Measurements from ENCODE around the gene CRYBA4. TPM values are rescaled to one million over a fixed set of nuclear protein-coding genes. Genes with fewer than 3 reads are reported as not detected.

The CRYBA4 gene
- total and polyA plus RNA-seq, 4 donors, result not detected

GRCh38 chr22:26648528-26649388 lies 27.0 kb downstream of the CRYBA4 start:
- Histone ChIP-seq H3K36me3 (ENCODE audit: control insufficient read depth in 4 of 4, insufficient read depth in 3 of 4, low read depth in 1 of 4, low read length in 3 of 4) (no peaks in the 10 kb centered on the region), H3K4me3 (ENCODE audit: low read depth in 1 of 3, low read length in 3 of 3) (no peak overlapping the region), H3K27ac (ENCODE audit: low read depth in 1 of 2, low read length in 2 of 2) (no peak overlapping the region), H3K9ac (ENCODE audit: low read depth in 1 of 2, low read length in 2 of 2) (no peak overlapping the region), H3K4me1 (ENCODE audit: control insufficient read depth in 4 of 4, insufficient read depth in 4 of 4, low read length in 3 of 4) (peaks cover 0 to 10% (median under 1%) of the 10 kb centered on the region in 4 donors), H3K9me3 (ENCODE audit: control insufficient read depth in 4 of 4, low read length in 3 of 4) (no peaks in the 10 kb centered on the region), H3K27me3 (ENCODE audit: control insufficient read depth in 4 of 4, insufficient read depth in 4 of 4, low read length in 3 of 4) (peaks cover 0 to 2% (median 0%) of the 10 kb centered on the region in 4 donors)
- WGBS, result 76% methylated on average over 6 of the region's 6 CpGs
- TF ChIP-seq RXRA (IDR thresholded peaks at IDR 0.05) (no peak), FOXA1 (IDR thresholded peaks at IDR 0.05) (no peak), ZBTB33 (IDR thresholded peaks at IDR 0.05) (no peak), REST (IDR thresholded peaks at IDR 0.05) (no peak), TAF1 (conservative IDR thresholded peaks at IDR 0.05) (no peak), HNF4A (conservative IDR thresholded peaks at IDR 0.05) (no peak), NR2F2 (IDR thresholded peaks at IDR 0.05) (no peak)
- DNase-seq (ENCODE audit: low spot score), result no peak

GRCh38 chr22:26650722-26651421 lies 29.1 kb downstream of the CRYBA4 start:
- DNase-seq (ENCODE audit: low spot score), result no peak
- H3K9ac ChIP-seq (ENCODE audit: low read depth in 1 of 2, low read length in 2 of 2), result no peak overlapping the region
- H3K27me3 ChIP-seq (ENCODE audit: control insufficient read depth in 4 of 4, insufficient read depth in 4 of 4, low read length in 3 of 4), result peaks cover 0 to 2% (median 0%) of the 10 kb centered on the region in 4 donors
- 76% methylated on average over 6 of the region's 6 CpGs for WGBS
- H3K9me3 ChIP-seq (ENCODE audit: control insufficient read depth in 4 of 4, low read length in 3 of 4), result no peaks in the 10 kb centered on the region
- H3K4me3 ChIP-seq (ENCODE audit: low read depth in 1 of 3, low read length in 3 of 3), result no peak overlapping the region
- no peak overlapping the region for H3K27ac ChIP-seq (ENCODE audit: low read depth in 1 of 2, low read length in 2 of 2)
- peaks cover 0 to 2% (median 0%) of the 10 kb centered on the region in 4 donors for H3K4me1 ChIP-seq (ENCODE audit: control insufficient read depth in 4 of 4, insufficient read depth in 4 of 4, low read length in 3 of 4)
- no peaks in the 10 kb centered on the region for H3K36me3 ChIP-seq (ENCODE audit: control insufficient read depth in 4 of 4, insufficient read depth in 3 of 4, low read depth in 1 of 4, low read length in 3 of 4)
- TF ChIP-seq RXRA (IDR thresholded peaks at IDR 0.05), result no peak
- no peak for TF ChIP-seq SP1 (IDR thresholded peaks at IDR 0.05)
- TF ChIP-seq FOXA2 (IDR thresholded peaks at IDR 0.05), result no peak
- TF ChIP-seq CTCF (IDR thresholded peaks at IDR 0.05; ENCODE audit: low read depth, low read length, missing input control), result no peak
- TF ChIP-seq RAD21 (IDR thresholded peaks at IDR 0.05), result no peak
- TF ChIP-seq ZBTB33 (IDR thresholded peaks at IDR 0.05), result no peak
- TF ChIP-seq ATF3 (IDR thresholded peaks at IDR 0.05), result no peak
- TF ChIP-seq TAF1 (conservative IDR thresholded peaks at IDR 0.05), result no peak
- no peak for TF ChIP-seq YY1 (IDR thresholded peaks at IDR 0.05)
- TF ChIP-seq EGR1 (IDR thresholded peaks at IDR 0.05; ENCODE audit: low read depth in 2 of 2), result no peak
- TF ChIP-seq HNF4G (IDR thresholded peaks at IDR 0.05), result no peak
- TF ChIP-seq JUND (IDR thresholded peaks at IDR 0.05), result no peak
- TF ChIP-seq NR2F2 (IDR thresholded peaks at IDR 0.05), result no peak
- no peak for TF ChIP-seq FOXA1 (IDR thresholded peaks at IDR 0.05)
- no peak for TF ChIP-seq MAX (IDR thresholded peaks at IDR 0.05)
- no peak for TF ChIP-seq HNF4A (conservative IDR thresholded peaks at IDR 0.05)

Measured in liver (tissue), 9 donors.